SH-SY5Y (cell line): ENCODE measurements around the gene ATP6V0A4.

ENCODE experiments used
- GATA2 ChIP-seq: IDR thresholded peaks from 2 replicates; pipeline ENCODE4 v1.6.1; 2011; ENCODE audit warnings: mild to moderate bottlenecking, low read depth, low read length
- GATA3 ChIP-seq: IDR thresholded peaks from 2 replicates; pipeline ENCODE4 v1.6.1; 2011; ENCODE audit warnings: low read depth, mild to moderate bottlenecking, low read length, moderate library complexity

GRCh38 chr7:138753610-138754009, 44.4 kb downstream of the ATP6V0A4 start:
- TF ChIP-seq GATA2 (no peak), GATA3 (no peak)
